HG03196 (cell line): ENCODE results near the gene CUBN.

ENCODE experiments used
- ATAC-seq: cut with Tn5 transposase; IDR thresholded peaks from one replicate; pipeline ENCODE4 v1.9.1; 2021; ENCODE audit not compliant: unreplicated experiment

Gene CUBN

GRCh38 chr10:16890691-16891090, 238.9 kb downstream of the CUBN start:
- ATAC-seq = no peak

- ATAC-seq = no peak
Observed at GRCh38 chr10:16887565-16887964, 242.0 kb downstream of the CUBN start.

GRCh38 chr10:16886031-16886430, 243.6 kb downstream of the CUBN start:
- no peak for ATAC-seq

- no peak for ATAC-seq
Observed at GRCh38 chr10:16884497-16884896, 245.1 kb downstream of the CUBN start.

- ATAC-seq = no peak
Observed at GRCh38 chr10:16883084-16883483, 246.5 kb downstream of the CUBN start.

- ATAC-seq = no peak
Observed at GRCh38 chr10:16870331-16870730, 259.3 kb downstream of the CUBN start.

- no peak for ATAC-seq
Observed at GRCh38 chr10:16867990-16868389, 261.6 kb downstream of the CUBN start.

- ATAC-seq = no peak
Observed at GRCh38 chr10:16867556-16867955, 262.1 kb downstream of the CUBN start.

- ATAC-seq = no peak
Observed at GRCh38 chr10:16866541-16867275, 262.9 kb downstream of the CUBN start.

- ATAC-seq = no peak
Observed at GRCh38 chr10:16865766-16866165, 263.8 kb downstream of the CUBN start.

- no peak for ATAC-seq
Observed at GRCh38 chr10:16863766-16864165, 265.8 kb downstream of the CUBN start.

- no peak for ATAC-seq
Observed at GRCh38 chr10:16857419-16857818, 272.2 kb downstream of the CUBN start.

GRCh38 chr10:16856567-16856966, 273.0 kb downstream of the CUBN start:
- ATAC-seq = no peak

GRCh38 chr10:16856092-16856491, 273.5 kb downstream of the CUBN start:
- no peak for ATAC-seq

- no peak for ATAC-seq
Observed at GRCh38 chr10:16854623-16855022, 275.0 kb downstream of the CUBN start.

GRCh38 chr10:16853809-16854208, 275.8 kb downstream of the CUBN start:
- ATAC-seq = no peak

- ATAC-seq = no peak
Observed at GRCh38 chr10:16853201-16853600, 276.4 kb downstream of the CUBN start.

- ATAC-seq = no peak
Observed at GRCh38 chr10:16852624-16853023, 277.0 kb downstream of the CUBN start.

GRCh38 chr10:16848562-16849154, 281.0 kb downstream of the CUBN start:
- no peak for ATAC-seq

GRCh38 chr10:16847644-16848043, 282.0 kb downstream of the CUBN start:
- ATAC-seq = no peak

- ATAC-seq = no peak
Observed at GRCh38 chr10:16845248-16845647, 284.4 kb downstream of the CUBN start.

GRCh38 chr10:16843252-16843870, 286.2 kb downstream of the CUBN start:
- no peak for ATAC-seq
